Measurements from ENCODE around the gene PACRG.

The PACRG gene

GRCh38 chr6:163149279-163149848 is 421.6 kb downstream of the PACRG start:
- no peak for DNase-seq

GRCh38 chr6:163151212-163151611 is 423.4 kb downstream of the PACRG start:
- DNase-seq = no peak

GRCh38 chr6:163152701-163153100 is 424.9 kb downstream of the PACRG start:
- no peak for DNase-seq

GRCh38 chr6:163159110-163159509 is 431.3 kb downstream of the PACRG start:
- no peak for DNase-seq

GRCh38 chr6:163159689-163160088 is 431.9 kb downstream of the PACRG start:
- DNase-seq = no peak

- DNase-seq = no peak
These were observed 434.5 kb downstream of the PACRG start for GRCh38 chr6:163162007-163162873.

- DNase-seq = no peak
These were observed 435.1 kb downstream of the PACRG start for GRCh38 chr6:163162874-163163213.

GRCh38 chr6:163164175-163164900 is 436.6 kb downstream of the PACRG start:
- DNase-seq = no peak

- DNase-seq = no peak
These were observed 437.6 kb downstream of the PACRG start for GRCh38 chr6:163165155-163165910.

GRCh38 chr6:163165922-163166321 is 438.1 kb downstream of the PACRG start:
- DNase-seq = no peak

- DNase-seq = no peak
These were observed 438.7 kb downstream of the PACRG start for GRCh38 chr6:163166507-163166906.

GRCh38 chr6:163169521-163169920 is 441.7 kb downstream of the PACRG start:
- DNase-seq = no peak

GRCh38 chr6:163170294-163170883 is 442.6 kb downstream of the PACRG start:
- DNase-seq = no peak

- DNase-seq = no peak
These were observed 446.0 kb downstream of the PACRG start for GRCh38 chr6:163173741-163174140.

GRCh38 chr6:163175301-163175700 is 447.5 kb downstream of the PACRG start:
- DNase-seq = no peak

- no peak for DNase-seq
These were observed 448.3 kb downstream of the PACRG start for GRCh38 chr6:163176097-163176496.

- no peak for DNase-seq
These were observed 449.2 kb downstream of the PACRG start for GRCh38 chr6:163177007-163177406.

GRCh38 chr6:163177892-163178420 is 450.2 kb downstream of the PACRG start:
- no peak for DNase-seq

- DNase-seq = no peak
These were observed 451.3 kb downstream of the PACRG start for GRCh38 chr6:163179061-163179460.

GRCh38 chr6:163179721-163180120 is 451.9 kb downstream of the PACRG start:
- DNase-seq = no peak

- no peak for DNase-seq
These were observed 453.2 kb downstream of the PACRG start for GRCh38 chr6:163180874-163181541.

- DNase-seq = no peak
These were observed 453.9 kb downstream of the PACRG start for GRCh38 chr6:163181666-163182180.

All from central memory CD4-positive, alpha-beta T cell (primary cell).